ENCODE results near the gene IL1RAPL1.

DNA sequence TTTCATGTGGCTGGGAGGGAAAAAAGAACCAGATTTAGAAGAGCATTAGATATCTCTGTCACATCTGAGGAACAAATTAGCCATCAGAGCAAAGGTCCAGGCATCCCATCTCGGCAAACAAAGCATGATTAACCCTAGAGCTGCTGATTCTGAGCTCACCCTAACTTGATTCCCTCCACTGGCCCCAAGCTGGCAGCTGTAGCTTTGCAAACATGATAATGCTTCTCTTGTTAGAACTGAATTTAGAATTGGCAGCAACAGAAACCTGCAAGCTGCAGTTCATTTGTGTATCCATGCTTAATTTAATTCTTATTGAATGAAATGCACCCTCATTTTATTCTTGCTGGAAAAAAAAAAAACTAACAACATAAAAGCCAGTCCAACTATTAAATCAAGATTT, 289.2 kb downstream of the IL1RAPL1 start:
- TF ChIP-seq, protein P1, sequence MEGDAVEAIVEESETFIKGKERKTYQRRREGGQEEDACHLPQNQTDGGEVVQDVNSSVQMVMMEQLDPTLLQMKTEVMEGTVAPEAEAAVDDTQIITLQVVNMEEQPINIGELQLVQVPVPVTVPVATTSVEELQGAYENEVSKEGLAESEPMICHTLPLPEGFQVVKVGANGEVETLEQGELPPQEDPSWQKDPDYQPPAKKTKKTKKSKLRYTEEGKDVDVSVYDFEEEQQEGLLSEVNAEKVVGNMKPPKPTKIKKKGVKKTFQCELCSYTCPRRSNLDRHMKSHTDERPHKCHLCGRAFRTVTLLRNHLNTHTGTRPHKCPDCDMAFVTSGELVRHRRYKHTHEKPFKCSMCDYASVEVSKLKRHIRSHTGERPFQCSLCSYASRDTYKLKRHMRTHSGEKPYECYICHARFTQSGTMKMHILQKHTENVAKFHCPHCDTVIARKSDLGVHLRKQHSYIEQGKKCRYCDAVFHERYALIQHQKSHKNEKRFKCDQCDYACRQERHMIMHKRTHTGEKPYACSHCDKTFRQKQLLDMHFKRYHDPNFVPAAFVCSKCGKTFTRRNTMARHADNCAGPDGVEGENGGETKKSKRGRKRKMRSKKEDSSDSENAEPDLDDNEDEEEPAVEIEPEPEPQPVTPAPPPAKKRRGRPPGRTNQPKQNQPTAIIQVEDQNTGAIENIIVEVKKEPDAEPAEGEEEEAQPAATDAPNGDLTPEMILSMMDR (IDR thresholded peaks at IDR 0.05; ENCODE audit: insufficient read depth, low read depth, low read length), result no peak
- TF ChIP-seq EZH2 (IDR thresholded peaks at IDR 0.05; ENCODE audit: insufficient read depth, low read length), result no peak
